MM.1S (cell line): ENCODE data around the gene ABCA3.

Source experiments
- DNase-seq: peaks from one replicate; pipeline ENCODE4 v3.0.0-alpha.2; 2015
- H2AFZ ChIP-seq: fragments of 300-600 bp; sonication (generic); 2 replicates; pipeline ENCODE4 v1.6.0; 2016; ENCODE audit warnings: antibody characterized with exemption, low read length
- H3F3A ChIP-seq: fragments of 300-600 bp; sonication (generic); 2 replicates; pipeline ENCODE4 v1.6.1; 2016; ENCODE audit warnings: mild to moderate bottlenecking, antibody characterized with exemption, low read length, moderate library complexity, mixed read lengths; ENCODE audit not compliant: insufficient read depth
- H3K27ac ChIP-seq: fragments of 300-600 bp; sonication (generic); 2 replicates; pipeline ENCODE4 v1.5.1; 2016; ENCODE audit warnings: mild to moderate bottlenecking, low read length
- H3K27me3 ChIP-seq: fragments of 300-600 bp; sonication (generic); replicated peaks from 2 replicates; pipeline ENCODE4 v1.6.0; 2016; ENCODE audit warnings: low read length; ENCODE audit not compliant: insufficient read depth
- H3K36me3 ChIP-seq: fragments of 300-600 bp; sonication (generic); replicated peaks from 2 replicates; pipeline ENCODE4 v1.6.1; 2016; ENCODE audit warnings: mild to moderate bottlenecking, low read length, mixed read lengths; ENCODE audit not compliant: insufficient read depth
- H3K4me1 ChIP-seq: fragments of 300-600 bp; sonication (generic); 2 replicates; pipeline ENCODE4 v1.6.1; 2016; ENCODE audit warnings: low read length, mixed read lengths
- H3K4me2 ChIP-seq: fragments of 300-600 bp; sonication (generic); 2 replicates; pipeline ENCODE4 v1.6.0; 2016; ENCODE audit warnings: low read depth, low read length
- H3K4me3 ChIP-seq: fragments of 300-600 bp; sonication (generic); 2 replicates; pipeline ENCODE4 v1.5.1; 2016; ENCODE audit warnings: low read length, mixed read lengths
- H3K79me2 ChIP-seq: fragments of 300-600 bp; sonication (generic); 2 replicates; pipeline ENCODE4 v1.6.1; 2016; ENCODE audit warnings: mixed run types, low read length, mixed read lengths
- H3K9ac ChIP-seq: fragments of 300-600 bp; sonication (generic); 2 replicates; pipeline ENCODE4 v1.6.1; 2016; ENCODE audit warnings: low read length, mixed read lengths
- H3K9me2 ChIP-seq: fragments of 300-600 bp; sonication (generic); replicated peaks from 2 replicates; pipeline ENCODE4 v1.6.1; 2016; ENCODE audit warnings: mild to moderate bottlenecking, low read length, mixed read lengths; ENCODE audit not compliant: insufficient read depth
- H3K9me3 ChIP-seq: fragments of 300-600 bp; sonication (generic); replicated peaks from 2 replicates; pipeline ENCODE4 v1.6.1; 2016; ENCODE audit warnings: mild to moderate bottlenecking, low read length, mixed read lengths; ENCODE audit not compliant: insufficient read depth
- H4K20me1 ChIP-seq: fragments of 300-600 bp; sonication (generic); 2 replicates; pipeline ENCODE4 v1.6.1; 2016; ENCODE audit warnings: mild to moderate bottlenecking, low read length, moderate library complexity, mixed read lengths; ENCODE audit not compliant: insufficient read depth
- EZH2 ChIP-seq: fragments of 300-600 bp; sonication (generic); optimal IDR thresholded peaks from 2 replicates; pipeline ENCODE3; 2017; ENCODE audit warnings: low read depth, mild to moderate bottlenecking, antibody characterized with exemption, low read length, mixed read lengths
- EZH2phosphoT487 ChIP-seq: fragments of 300-600 bp; sonication (generic); IDR thresholded peaks from 2 replicates; pipeline ENCODE4 v1.6.1; 2018; ENCODE audit warnings: antibody characterized with exemption, low read length
- TF ChIP-seq, protein P1 (sequence below): fragments of 300-600 bp; sonication (generic); IDR thresholded peaks from 2 replicates; pipeline ENCODE4 v1.5.1; 2016; ENCODE audit warnings: antibody characterized with exemption, low read length, mixed read lengths

ABCA3 gene

GRCh38 chr16:2271848-2272461 lies 68.6 kb downstream of the ABCA3 start:
- no peaks in the 10 kb centered on the region for H3K9me3 ChIP-seq
- H3K9me2 ChIP-seq: no peaks in the 10 kb centered on the region
- H3K4me1 ChIP-seq: 0 out of 2 replicates have a peak, but pooled peaks cover 8% of the 10 kb centered on the region
- no peak overlapping the region for H3K27ac ChIP-seq
- no peaks in the 10 kb centered on the region for H3F3A ChIP-seq
- no peaks in the 10 kb centered on the region; the same call in 1 of the 2 replicates for H4K20me1 ChIP-seq
- H3K4me2 ChIP-seq: no peak overlapping the region
- H3K36me3 ChIP-seq: no peaks in the 10 kb centered on the region
- TF ChIP-seq EZH2 (no peak), EZH2phosphoT487 (no peak)
- TF ChIP-seq, protein P1, sequence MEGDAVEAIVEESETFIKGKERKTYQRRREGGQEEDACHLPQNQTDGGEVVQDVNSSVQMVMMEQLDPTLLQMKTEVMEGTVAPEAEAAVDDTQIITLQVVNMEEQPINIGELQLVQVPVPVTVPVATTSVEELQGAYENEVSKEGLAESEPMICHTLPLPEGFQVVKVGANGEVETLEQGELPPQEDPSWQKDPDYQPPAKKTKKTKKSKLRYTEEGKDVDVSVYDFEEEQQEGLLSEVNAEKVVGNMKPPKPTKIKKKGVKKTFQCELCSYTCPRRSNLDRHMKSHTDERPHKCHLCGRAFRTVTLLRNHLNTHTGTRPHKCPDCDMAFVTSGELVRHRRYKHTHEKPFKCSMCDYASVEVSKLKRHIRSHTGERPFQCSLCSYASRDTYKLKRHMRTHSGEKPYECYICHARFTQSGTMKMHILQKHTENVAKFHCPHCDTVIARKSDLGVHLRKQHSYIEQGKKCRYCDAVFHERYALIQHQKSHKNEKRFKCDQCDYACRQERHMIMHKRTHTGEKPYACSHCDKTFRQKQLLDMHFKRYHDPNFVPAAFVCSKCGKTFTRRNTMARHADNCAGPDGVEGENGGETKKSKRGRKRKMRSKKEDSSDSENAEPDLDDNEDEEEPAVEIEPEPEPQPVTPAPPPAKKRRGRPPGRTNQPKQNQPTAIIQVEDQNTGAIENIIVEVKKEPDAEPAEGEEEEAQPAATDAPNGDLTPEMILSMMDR: no peak
- peaks cover 24% of the 10 kb centered on the region for H3K27me3 ChIP-seq
- H2AFZ ChIP-seq: no peak overlapping the region
- no peak overlapping the region for H3K9ac ChIP-seq
- H3K4me3 ChIP-seq: no peak overlapping the region
- no peak for DNase-seq
- H3K79me2 ChIP-seq: peaks cover 30% of the 10 kb centered on the region

GRCh38 chr16:2270588-2271470 lies 69.7 kb downstream of the ABCA3 start:
- H3K9ac ChIP-seq: no peak overlapping the region
- H3K4me2 ChIP-seq: no peak overlapping the region
- H3K4me3 ChIP-seq: no peak overlapping the region
- peaks cover 12% of the 10 kb centered on the region for H3K27me3 ChIP-seq
- 0 out of 2 replicates have a peak, but pooled peaks cover 14% of the 10 kb centered on the region for H3K4me1 ChIP-seq
- H3K79me2 ChIP-seq: peaks cover 41% of the 10 kb centered on the region
- H3K27ac ChIP-seq: no peak overlapping the region
- H2AFZ ChIP-seq: no peak overlapping the region
- no peaks in the 10 kb centered on the region for H3F3A ChIP-seq
- H4K20me1 ChIP-seq: peaks cover 8% of the 10 kb centered on the region
- TF ChIP-seq EZH2phosphoT487: no peak
- no peak for TF ChIP-seq EZH2
- TF ChIP-seq, protein P1: no peak
- no peaks in the 10 kb centered on the region for H3K36me3 ChIP-seq
- no peak for DNase-seq
- no peaks in the 10 kb centered on the region for H3K9me2 ChIP-seq
- H3K9me3 ChIP-seq: no peaks in the 10 kb centered on the region

- H3K9me3 ChIP-seq: no peaks in the 10 kb centered on the region
- H4K20me1 ChIP-seq: peaks cover 15% of the 10 kb centered on the region
- H3K79me2 ChIP-seq: peaks cover 49% of the 10 kb centered on the region
- TF ChIP-seq EZH2phosphoT487 (no peak), EZH2 (no peak)
- TF ChIP-seq, protein P1: no peak
- no peak for DNase-seq
- H3K9ac ChIP-seq: no peak overlapping the region
- H2AFZ ChIP-seq: no peak overlapping the region
- no peak overlapping the region for H3K4me3 ChIP-seq
- no peaks in the 10 kb centered on the region for H3F3A ChIP-seq
- no peak overlapping the region for H3K4me2 ChIP-seq
- peaks cover 5% of the 10 kb centered on the region; the same call in 1 of the 2 replicates for H3K27me3 ChIP-seq
- H3K9me2 ChIP-seq: no peaks in the 10 kb centered on the region
- 0 out of 2 replicates have a peak, but pooled peaks cover 17% of the 10 kb centered on the region for H3K4me1 ChIP-seq
- H3K36me3 ChIP-seq: no peaks in the 10 kb centered on the region
- H3K27ac ChIP-seq: no peak overlapping the region
Measured at GRCh38 chr16:2270070-2270462, 70.5 kb downstream of the ABCA3 start.
